Kidney epithelial cell (primary cell): Measurements from ENCODE around the gene COL4A4. TPM values are rescaled to one million over a fixed set of nuclear protein-coding genes. Genes with fewer than 3 reads are reported as not detected.

Source experiments
- DNase-seq: peaks from one replicate; pipeline ENCODE4 v3.0.0-alpha.2; 2010; ENCODE audit warnings: low read depth
- H3K27me3 ChIP-seq: 2 replicates; pipeline ENCODE4 v1.6.0; 2011; ENCODE audit warnings: low read length; ENCODE audit not compliant: control insufficient read depth, insufficient read depth
- H3K36me3 ChIP-seq: 2 replicates; pipeline ENCODE4 v1.5.1; 2011; ENCODE audit warnings: low read length; ENCODE audit not compliant: control insufficient read depth, insufficient read depth
- H3K4me3 ChIP-seq: 2 replicates; pipeline ENCODE4 v1.5.1; 2011; ENCODE audit warnings: low read depth, mild to moderate bottlenecking, control low read depth, low read length
- CTCF ChIP-seq: IDR thresholded peaks from 2 replicates; pipeline ENCODE4 v1.5.1; 2011; ENCODE audit warnings: mild to moderate bottlenecking, moderate library complexity, low read length, control low read depth, inconsistent platforms; ENCODE audit not compliant: insufficient read depth, poor library complexity, severe bottlenecking
- total RNA-seq: library from RNA; depleted of rRNA; stranded (reverse); fragments of >200 nt; gene quantifications from 2 replicates; pipeline ENCODE4 v1.2.3, GENCODE V29; 2015

Gene COL4A4
- total RNA-seq, 1 donor from 2014 or later = 3.4 TPM

- H3K36me3 ChIP-seq = no peaks in the 10 kb centered on the region
- no peak overlapping the region for H3K4me3 ChIP-seq
- no peak for TF ChIP-seq CTCF
- H3K27me3 ChIP-seq = no peaks in the 10 kb centered on the region
- DNase-seq = no peak
Measured at GRCh38 chr2:226965376-226965775, 198.6 kb downstream of the COL4A4 start.

- no peaks in the 10 kb centered on the region for H3K27me3 ChIP-seq
- no peak for TF ChIP-seq CTCF
- peak; percentile 58 for DNase-seq
- H3K4me3 ChIP-seq = no peak overlapping the region
- no peaks in the 10 kb centered on the region for H3K36me3 ChIP-seq
Measured at GRCh38 chr2:226963528-226963927, 200.5 kb downstream of the COL4A4 start.

GRCh38 chr2:226962176-226962773, 201.7 kb downstream of the COL4A4 start:
- TF ChIP-seq CTCF = no peak
- no peak for DNase-seq

GRCh38 chr2:226959418-226959817, 204.6 kb downstream of the COL4A4 start:
- TF ChIP-seq CTCF = no peak

More at GRCh38 chr2:226962176-226962773, 201.7 kb downstream of the COL4A4 start:
- no peaks in the 10 kb centered on the region for H3K36me3 ChIP-seq
- no peak overlapping the region for H3K4me3 ChIP-seq
- no peaks in the 10 kb centered on the region for H3K27me3 ChIP-seq

GRCh38 chr2:226956659-226957058, 207.3 kb downstream of the COL4A4 start:
- H3K27me3 ChIP-seq = no peaks in the 10 kb centered on the region
- DNase-seq = no peak
- TF ChIP-seq CTCF = no peak
- H3K4me3 ChIP-seq = no peak overlapping the region
- H3K36me3 ChIP-seq = no peaks in the 10 kb centered on the region

More at GRCh38 chr2:226959418-226959817, 204.6 kb downstream of the COL4A4 start:
- no peak for DNase-seq
- H3K27me3 ChIP-seq = no peaks in the 10 kb centered on the region
- H3K4me3 ChIP-seq = no peak overlapping the region
- H3K36me3 ChIP-seq = no peaks in the 10 kb centered on the region

GRCh38 chr2:226953826-226954225, 210.2 kb downstream of the COL4A4 start:
- Histone ChIP-seq H3K27me3 (no peaks in the 10 kb centered on the region), H3K4me3 (no peak overlapping the region), H3K36me3 (no peaks in the 10 kb centered on the region)
- TF ChIP-seq CTCF = no peak
- no peak for DNase-seq
